ENCODE results near the gene PTX4.

Gene PTX4

GRCh38 chr16:1468426-1468810, 20.3 kb downstream of the PTX4 start:
- no peak for TF ChIP-seq CTCF (IDR thresholded peaks at IDR 0.05)

DNA sequence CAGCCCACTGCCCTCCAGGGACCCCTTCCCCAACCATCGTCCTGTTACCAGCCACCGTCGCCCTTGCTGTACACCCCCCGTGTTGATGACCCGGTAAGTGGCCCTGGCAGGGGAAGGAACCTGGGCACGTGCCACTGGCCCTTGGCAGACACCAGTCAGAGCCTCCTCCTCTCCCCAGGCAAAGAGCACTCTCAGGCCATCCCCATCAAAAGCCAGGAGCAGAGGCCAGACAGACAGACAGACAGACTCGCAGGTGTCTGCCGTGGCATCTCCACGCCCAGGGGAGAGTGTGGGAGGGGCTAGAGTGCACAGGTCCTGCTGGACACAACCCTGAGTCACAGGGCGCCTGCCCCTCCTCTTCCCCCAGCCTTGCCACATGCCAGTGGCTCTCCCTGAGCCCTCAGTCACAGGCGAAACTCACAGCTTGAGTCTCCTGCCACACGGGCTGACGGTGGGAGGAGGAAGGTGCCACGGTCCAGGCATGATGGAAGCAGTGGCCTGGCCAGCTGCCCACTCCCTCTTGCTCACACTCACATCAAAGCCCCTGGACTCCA, 21.7 kb downstream of the PTX4 start:
- TF ChIP-seq CTCF (IDR thresholded peaks at IDR 0.05): no peak

- TF ChIP-seq CTCF (IDR thresholded peaks at IDR 0.05): no peak
Measured at GRCh38 chr16:1466054-1466453, 22.7 kb downstream of the PTX4 start.

DNA sequence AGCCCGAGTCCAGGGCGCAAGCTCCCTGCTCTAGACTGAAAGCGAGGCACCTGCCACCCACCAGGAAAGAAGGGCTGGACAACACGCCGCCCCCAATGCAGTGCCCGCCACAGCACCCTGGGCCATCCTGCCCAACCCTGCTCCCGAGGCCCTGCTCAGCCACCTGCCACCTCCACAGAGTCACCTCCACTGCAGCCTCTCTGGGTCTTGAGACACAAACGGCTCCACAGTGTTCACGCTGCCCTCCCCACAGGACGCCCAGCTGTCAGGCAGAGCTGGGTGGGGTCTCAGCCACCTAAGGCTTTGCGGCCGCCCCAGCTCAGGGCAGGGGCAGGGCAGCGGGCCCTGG, 23.2 kb downstream of the PTX4 start:
- TF ChIP-seq CTCF (IDR thresholded peaks at IDR 0.05): no peak

DNA sequence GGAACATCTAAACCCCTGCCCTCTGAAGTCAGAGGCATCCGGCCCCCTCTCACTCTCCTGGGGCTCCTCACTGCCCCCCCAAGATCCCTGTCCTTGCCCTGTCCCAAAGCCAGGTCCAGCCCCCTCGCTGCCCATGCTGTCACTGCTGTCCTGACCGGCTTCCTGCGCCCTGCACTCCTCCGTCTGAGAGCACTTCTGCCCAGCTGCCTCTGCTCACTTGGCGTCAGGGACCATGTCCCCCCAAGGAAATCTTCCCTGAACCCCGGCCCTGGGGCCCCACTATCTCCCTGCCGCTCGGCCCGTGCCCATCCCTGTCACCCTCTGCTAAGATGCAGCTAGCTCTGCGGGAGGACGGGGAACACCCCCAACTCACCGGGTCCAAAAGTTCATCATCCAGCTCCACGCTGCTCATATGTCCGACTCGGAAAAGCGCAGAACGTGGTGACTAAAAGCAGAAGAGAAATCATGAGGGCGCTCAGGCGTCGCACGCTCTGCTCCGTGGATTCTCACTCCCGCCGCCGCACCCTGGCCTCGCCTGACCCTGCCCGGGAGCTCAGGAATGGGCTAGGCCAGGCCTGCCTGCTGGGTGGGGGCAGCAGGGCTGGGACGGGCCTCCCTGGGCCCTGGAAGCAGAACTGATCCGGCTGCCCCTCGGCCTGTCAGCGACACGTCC, 23.7 kb downstream of the PTX4 start:
- no peak for TF ChIP-seq CTCF (IDR thresholded peaks at IDR 0.05)

DNA sequence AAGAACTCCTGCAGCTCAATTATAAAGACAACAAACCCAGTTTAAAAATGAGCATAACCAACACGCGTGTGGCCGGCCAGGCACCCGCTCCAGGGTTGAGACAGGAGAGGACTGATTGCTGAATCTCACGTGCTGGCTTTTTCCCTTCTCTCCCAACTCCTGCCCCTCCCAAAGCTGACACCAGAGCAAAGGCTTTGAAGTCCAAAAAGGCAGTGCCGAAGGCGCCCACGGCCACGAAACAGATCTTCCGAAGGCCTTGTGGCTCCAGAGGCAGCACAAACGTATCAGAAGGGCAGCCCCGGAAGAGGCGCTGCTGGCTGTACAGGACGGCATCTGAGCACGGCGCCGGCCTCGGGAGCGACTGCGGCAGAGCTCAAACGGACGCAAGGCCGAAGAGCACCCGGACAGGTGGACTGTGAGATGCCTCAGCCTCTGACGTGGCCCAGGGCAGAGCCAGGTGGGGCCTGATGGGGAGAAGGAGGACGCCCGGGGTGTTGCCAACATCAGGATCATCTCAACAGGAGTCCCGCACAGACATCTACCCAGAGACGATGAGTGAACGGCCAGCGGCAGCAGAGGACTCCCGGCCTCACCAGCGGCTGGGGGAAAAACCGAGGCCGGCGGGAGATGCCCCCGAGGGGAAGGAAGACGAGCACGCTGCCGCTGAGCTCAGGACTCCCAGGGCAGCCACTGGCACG, 24.4 kb downstream of the PTX4 start:
- TF ChIP-seq CTCF (IDR thresholded peaks at IDR 0.05): no peak

DNA sequence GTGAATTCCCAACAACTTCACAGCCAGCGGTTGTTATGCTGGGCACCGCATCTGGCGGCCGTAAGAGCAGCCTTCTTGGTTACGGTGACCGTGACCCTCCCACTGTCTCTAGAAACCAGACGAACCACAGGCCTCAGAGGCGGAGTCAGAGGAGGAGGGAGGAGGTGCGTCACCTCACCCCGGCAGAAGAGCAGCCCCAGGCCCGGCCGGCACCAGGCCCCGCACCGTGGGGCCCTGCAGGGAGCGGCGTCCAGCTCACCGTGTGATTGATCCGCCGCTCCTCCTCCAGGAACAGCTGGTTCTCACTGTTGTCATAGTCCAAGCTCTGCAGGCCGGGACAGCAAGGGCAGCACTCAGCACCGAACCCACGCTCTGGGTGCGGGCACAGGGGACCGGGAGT, 27.6 kb downstream of the PTX4 start:
- TF ChIP-seq CTCF (IDR thresholded peaks at IDR 0.05): no peak
